Activated CD4-positive, alpha-beta T cell treated with anti-CD3 and anti-CD28 coated beads for 36 hours (primary cell): Measurements from ENCODE around the gene NLE1. TPM values are rescaled to one million over a fixed set of nuclear protein-coding genes. Genes with fewer than 3 reads are reported as not detected.
"Not testable (repeated sequence)": the region's sequence is repeated elsewhere in the genome, so short reads cannot be mapped to it uniquely, and the experiment has no call there.

Experiments
- ATAC-seq: fragments of 200-7000 bp; cut with Tn5 transposase; one replicate; pipeline ENCODE4 v1.10.0; 2021; ENCODE audit warnings: mild to moderate bottlenecking, moderate library complexity
- CTCF ChIA-PET: fragments of 350-600 bp; sonication (Branson Sonifier 250); formaldehyde crosslinking; loops from one replicate; lab custom pipeline; 2021; ENCODE audit warnings: antibody characterized with exemption; lab: Charles Lee
- POLR2A ChIA-PET: fragments of 350-600 bp; sonication (Branson Sonifier 250); formaldehyde crosslinking; loops from one replicate; lab custom pipeline; 2021; ENCODE audit warnings: antibody characterized with exemption, inconsistent platforms; lab: Charles Lee
- DNase-seq: peaks from one replicate; pipeline ENCODE4 v3.0.0-alpha.2; 2020
- H3K27ac Mint-ChIP-seq: one replicate; pipeline ENCODE4 v1.8.0; 2021; ENCODE audit warnings: mixed read lengths
- H3K27me3 Mint-ChIP-seq: one replicate; pipeline ENCODE4 v1.8.0; 2021; ENCODE audit warnings: mixed read lengths
- H3K36me3 Mint-ChIP-seq: one replicate; pipeline ENCODE4 v1.8.0; 2021; ENCODE audit warnings: low read depth, mixed read lengths
- H3K4me1 Mint-ChIP-seq: one replicate; pipeline ENCODE4 v1.8.0; 2021; ENCODE audit warnings: mixed read lengths
- H3K4me3 Mint-ChIP-seq: one replicate; pipeline ENCODE4 v1.8.0; 2021; ENCODE audit warnings: mild to moderate bottlenecking, moderate library complexity, mixed read lengths
- H3K9me3 Mint-ChIP-seq: one replicate; pipeline ENCODE4 v1.8.0; 2021; ENCODE audit warnings: low read depth, mixed read lengths
- intact Hi-C, 2 experiments: fragments of 100-400 bp; cut with DNase I in 1 of 2; cut with micrococcal nuclease in 1 of 2; formaldehyde crosslinking; loops; one replicate each; pipeline versions ENCODE4 v1.14.2 to v1.15.1; 2022 to 2024; cut with DNase I, micrococcal nuclease
- total RNA-seq, 2 experiments: library from RNA; stranded (reverse); gene quantifications; one replicate each; pipeline ENCODE4 v1.2.3, GENCODE V29; 2021

Gene NLE1
- total RNA-seq, 2 experiments from 2014 or later: 38.1 to 40.6 TPM

- ChIA-PET POLR2A (no interaction called here), CTCF (interaction anchor here (0.6 to 1.9 kb wide), 3 partner anchors 9 to 104 kb away, joined by 3 to 13 read pairs (median 5); partner anchors contain the start of gene RAD51D)
- Mint-ChIP-seq H3K36me3 (peaks cover 25% of the 10 kb centered on the region), H3K9me3 (no peaks in the 10 kb centered on the region), H3K27me3 (no peaks in the 10 kb centered on the region), H3K27ac (no peak overlapping the region), H3K4me3 (no peak overlapping the region), H3K4me1 (no peaks in the 10 kb centered on the region)
- ATAC-seq: no peak
- intact Hi-C loops: no loop called here
- no peak for DNase-seq
These were observed 12.7 kb downstream of the NLE1 start for GRCh38 chr17:35129154-35129972.

GRCh38 chr17:35127751-35128514 lies 14.2 kb downstream of the NLE1 start:
- Mint-ChIP-seq H3K27me3 (no peaks in the 10 kb centered on the region), H3K4me1 (no peaks in the 10 kb centered on the region), H3K9me3 (no peaks in the 10 kb centered on the region), H3K4me3 (no peak overlapping the region), H3K36me3 (peaks cover 13% of the 10 kb centered on the region), H3K27ac (no peak overlapping the region)
- DNase-seq: no peak
- no peak for ATAC-seq
- POLR2A ChIA-PET: interaction anchor here (1.0 kb wide), 1 partner anchor 9 kb away, joined by 3 read pairs; the partner anchor contains the start of gene RAD51D
- CTCF ChIA-PET: interaction anchor here (0.7 to 1.2 kb wide), 2 partner anchors 8 to 45 kb away, joined by 3 to 5 read pairs; partner anchors contain the start of gene RAD51D
- intact Hi-C loops: no loop called here

GRCh38 chr17:35121315-35121714 lies 20.8 kb downstream of the NLE1 start, which contains the start of gene FNDC8:
Gene FNDC8, plus strand, starts transcription at chr17:35121615. Its CDS starts 79 bp downstream, at chr17:35121694.
- no peaks in the 10 kb centered on the region for H3K9me3 Mint-ChIP-seq
- ChIA-PET CTCF (interaction anchor here (0.6 to 1.8 kb wide), 2 partner anchors 423 to 577 kb away, joined by 3 to 4 read pairs; no protein-coding TSS in a partner anchor), POLR2A (no interaction called here)
- H3K36me3 Mint-ChIP-seq: peaks cover 10% of the 10 kb centered on the region
- H3K27ac Mint-ChIP-seq: no peak within 1 kb of the TSS
- ATAC-seq (no peak), DNase-seq (no peak)
- no peak within 1 kb of the TSS for H3K4me3 Mint-ChIP-seq
- peaks cover 29% of the 10 kb centered on the region for H3K4me1 Mint-ChIP-seq
- intact Hi-C loops: no loop called here
- H3K27me3 Mint-ChIP-seq: no peaks in the 10 kb centered on the region

- peaks cover 33% of the 10 kb centered on the region for H3K4me1 Mint-ChIP-seq
- POLR2A ChIA-PET: interaction anchor here (0.5 to 1.2 kb wide), 11 partner anchors 9 to 709 kb away, joined by 3 to 10 read pairs (median 4); partner anchors contain the start of genes LIG3 and NLE1
- intact Hi-C loops: loop anchor here (1.0 to 5.0 kb wide), 11 partner anchors 30 to 919 kb away; partner anchors contain the start of genes CCT6B (in 1 of the 2), LIG3 (in 1 of the 2) and ZNF830 (in 1 of the 2)
- no peaks in the 10 kb centered on the region for H3K27me3 Mint-ChIP-seq
- peak within 1 kb of the TSS; percentile 92 for H3K27ac Mint-ChIP-seq
- CTCF ChIA-PET: interaction anchor here (0.5 to 3.7 kb wide), 47 partner anchors 8 to 740 kb away, joined by 3 to 28 read pairs (median 4); partner anchors contain the start of gene LIG3
- ATAC-seq (peak; percentile 88), DNase-seq (peak; percentile 90)
- H3K9me3 Mint-ChIP-seq: no peaks in the 10 kb centered on the region
- peak within 1 kb of the TSS; percentile 85 for H3K4me3 Mint-ChIP-seq
- peaks cover 23% of the 10 kb centered on the region for H3K36me3 Mint-ChIP-seq
These were observed 22.5 kb downstream of the NLE1 start, which contains the start of gene RAD51D for GRCh38 chr17:35119370-35120165. Gene RAD51D, minus strand, starts transcription at chr17:35119860. Its CDS starts 247 bp downstream, at chr17:35119613.

GRCh38 chr17:35117984-35118383 lies 24.1 kb downstream of the NLE1 start:
- CTCF ChIA-PET: interaction anchor here (1.5 to 3.7 kb wide), 7 partner anchors 28 to 576 kb away, joined by 6 to 28 read pairs (median 15); partner anchors contain the start of gene LIG3
- intact Hi-C loops: loop anchor here (2.0 to 5.0 kb wide), 4 partner anchors 296 to 917 kb away; no protein-coding TSS in a partner anchor

GRCh38 chr17:35116845-35117244 lies 25.3 kb downstream of the NLE1 start:
- intact Hi-C loops: loop anchor here in 1 of 2 experiments (5.0 kb wide), 1 partner anchor 295 kb away; no protein-coding TSS in a partner anchor
- POLR2A ChIA-PET: interaction anchor here (0.5 kb wide), 1 partner anchor 421 kb away, joined by 3 read pairs; no protein-coding TSS in a partner anchor
- H3K27me3 Mint-ChIP-seq: no peaks in the 10 kb centered on the region

More at GRCh38 chr17:35117984-35118383, 24.1 kb downstream of the NLE1 start:
- POLR2A ChIA-PET: interaction anchor here (0.6 to 0.7 kb wide), 2 partner anchors 19 to 664 kb away, joined by 3 to 5 read pairs; no protein-coding TSS in a partner anchor
- Mint-ChIP-seq H3K36me3 (peaks cover 23% of the 10 kb centered on the region), H3K27ac (peak overlapping the region; percentile 67), H3K27me3 (no peaks in the 10 kb centered on the region), H3K9me3 (no peaks in the 10 kb centered on the region), H3K4me3 (peak overlapping the region; percentile 85), H3K4me1 (peaks cover 33% of the 10 kb centered on the region)
- peak; percentile 49 for ATAC-seq
- peak; percentile 64 for DNase-seq

GRCh38 chr17:35110791-35111190 lies 31.3 kb downstream of the NLE1 start:
- CTCF ChIA-PET: interaction anchor here (1.4 to 1.7 kb wide), 2 partner anchors 9 to 89 kb away, joined by 3 to 7 read pairs; partner anchors contain the start of gene RAD51D
- POLR2A ChIA-PET: not testable (repeated sequence)

More at GRCh38 chr17:35116845-35117244, 25.3 kb downstream of the NLE1 start:
- no peak for ATAC-seq
- no peak overlapping the region for H3K4me3 Mint-ChIP-seq
- DNase-seq: no peak
- peaks cover 23% of the 10 kb centered on the region for H3K36me3 Mint-ChIP-seq
- CTCF ChIA-PET: interaction anchor here (2.5 kb wide), 1 partner anchor 118 kb away, joined by 15 read pairs; no protein-coding TSS in a partner anchor
- H3K4me1 Mint-ChIP-seq: peaks cover 33% of the 10 kb centered on the region
- H3K9me3 Mint-ChIP-seq: no peaks in the 10 kb centered on the region
- H3K27ac Mint-ChIP-seq: no peak overlapping the region

GRCh38 chr17:35104844-35105450 lies 37.2 kb downstream of the NLE1 start:
- ATAC-seq: no peak
- Mint-ChIP-seq H3K36me3 (peaks cover 37% of the 10 kb centered on the region), H3K27ac (no peak overlapping the region)

More at GRCh38 chr17:35110791-35111190, 31.3 kb downstream of the NLE1 start:
- DNase-seq, H3K27me3 Mint-ChIP-seq, H3K4me1 Mint-ChIP-seq, H3K4me3 Mint-ChIP-seq, intact Hi-C loops, H3K9me3 Mint-ChIP-seq, H3K27ac Mint-ChIP-seq, ATAC-seq: not testable (repeated sequence)
- peaks cover 29% of the 10 kb centered on the region for H3K36me3 Mint-ChIP-seq

GRCh38 chr17:35103271-35103670 lies 38.8 kb downstream of the NLE1 start:
- Mint-ChIP-seq H3K4me1 (peaks cover 5% of the 10 kb centered on the region), H3K27me3 (no peaks in the 10 kb centered on the region), H3K36me3 (peaks cover 40% of the 10 kb centered on the region), H3K4me3 (no peak overlapping the region), H3K27ac (no peak overlapping the region), H3K9me3 (no peaks in the 10 kb centered on the region)
- POLR2A ChIA-PET: no interaction called here
- no peak for ATAC-seq
- CTCF ChIA-PET: interaction anchor here (0.7 to 1.6 kb wide), 3 partner anchors 11 to 99 kb away, joined by 3 to 10 read pairs (median 3); partner anchors contain the start of gene RAD51D
- intact Hi-C loops: no loop called here
- DNase-seq: no peak

More at GRCh38 chr17:35104844-35105450, 37.2 kb downstream of the NLE1 start:
- Mint-ChIP-seq H3K4me1 (peaks cover 7% of the 10 kb centered on the region), H3K27me3 (no peaks in the 10 kb centered on the region), H3K4me3 (no peak overlapping the region), H3K9me3 (no peaks in the 10 kb centered on the region)
- intact Hi-C loops: no loop called here
- CTCF ChIA-PET: interaction anchor here (0.8 kb wide), 1 partner anchor 131 kb away, joined by 4 read pairs; no protein-coding TSS in a partner anchor
- POLR2A ChIA-PET: no interaction called here
- no peak for DNase-seq
